GM18867 (cell line): Measurements from ENCODE around the gene SLC8A2.
"Not testable (repeated sequence)": the region's sequence is repeated elsewhere in the genome, so short reads cannot be mapped to it uniquely, and the experiment has no call there.

Experiments
- ATAC-seq: cut with Tn5 transposase; IDR thresholded peaks from one replicate; pipeline ENCODE4 v1.9.1; 2021; ENCODE audit warnings: mild to moderate bottlenecking, moderate library complexity; ENCODE audit not compliant: unreplicated experiment

The SLC8A2 gene

GRCh38 chr19:47386582-47386981 lies 85.1 kb downstream of the SLC8A2 start:
- ATAC-seq, result not testable (repeated sequence)

- not testable (repeated sequence) for ATAC-seq
Observed at GRCh38 chr19:47384533-47384932, 87.2 kb downstream of the SLC8A2 start.

- not testable (repeated sequence) for ATAC-seq
Observed at GRCh38 chr19:47383890-47384289, 87.8 kb downstream of the SLC8A2 start.

- no peak for ATAC-seq
Observed at GRCh38 chr19:47381653-47382279, 89.9 kb downstream of the SLC8A2 start.

- no peak for ATAC-seq
Observed at GRCh38 chr19:47381121-47381520, 90.6 kb downstream of the SLC8A2 start.

- no peak for ATAC-seq
Observed at GRCh38 chr19:47380559-47380958, 91.1 kb downstream of the SLC8A2 start.

GRCh38 chr19:47379381-47379938 lies 92.2 kb downstream of the SLC8A2 start:
- ATAC-seq, result no peak

GRCh38 chr19:47378246-47378645 lies 93.4 kb downstream of the SLC8A2 start:
- no peak for ATAC-seq
